HEK293T (cell line): Measurements from ENCODE around the gene CILP2.

Experiments used
- CTCF ChIA-PET: fragments of 350-600 bp; formaldehyde crosslinking; extraction: SDS; loops from one replicate; lab custom pipeline; 2021; ENCODE audit warnings: antibody characterized with exemption, inconsistent platforms; lab: Yijun Ruan, JAX
- POLR2A ChIA-PET: fragments of 350-600 bp; formaldehyde crosslinking; extraction: SDS; loops from one replicate; lab custom pipeline; 2020; ENCODE audit warnings: antibody characterized with exemption, inconsistent platforms; lab: Yijun Ruan, JAX
- DNase-seq: peaks from one replicate; pipeline ENCODE4 v3.0.0; 2012; ENCODE audit warnings: mixed read lengths; ENCODE audit errors: extremely low spot score
- ARNT ChIP-seq: fragments of 450-650 bp; IDR thresholded peaks from 2 replicates; pipeline ENCODE4 v1.6.1; 2017; ENCODE audit warnings: mild to moderate bottlenecking
- BHLHE40 ChIP-seq: fragments of 450-650 bp; IDR thresholded peaks from 2 replicates; pipeline ENCODE4 v1.6.1; 2016; ENCODE audit warnings: mild to moderate bottlenecking, moderate library complexity, borderline replicate concordance
- CTBP1 ChIP-seq: fragments of 450-650 bp; IDR thresholded peaks from 2 replicates; pipeline ENCODE4 v1.6.1; 2016; ENCODE audit warnings: borderline replicate concordance
- ELF4 ChIP-seq: fragments of 450-650 bp; IDR thresholded peaks from 2 replicates; pipeline ENCODE4 v1.6.1; 2017; ENCODE audit warnings: antibody characterized with exemption
- FOXA1 ChIP-seq: fragments of 450-650 bp; IDR thresholded peaks from 2 replicates; pipeline ENCODE4 v1.6.1; 2016; ENCODE audit warnings: mild to moderate bottlenecking
- FOXK2 ChIP-seq: fragments of 450-650 bp; IDR thresholded peaks from 2 replicates; pipeline ENCODE4 v1.6.1; 2016; ENCODE audit warnings: mild to moderate bottlenecking
- FOXM1 ChIP-seq: fragments of 450-650 bp; IDR thresholded peaks from 2 replicates; pipeline ENCODE4 v1.6.1; 2017; ENCODE audit warnings: mild to moderate bottlenecking, borderline replicate concordance
- HDGF ChIP-seq: fragments of 450-650 bp; IDR thresholded peaks from 2 replicates; pipeline ENCODE4 v1.6.1; 2017; ENCODE audit warnings: antibody characterized with exemption, borderline replicate concordance
- L3MBTL2 ChIP-seq: fragments of 450-650 bp; conservative IDR thresholded peaks from 2 replicates; pipeline ENCODE4 v1.6.1; 2016; ENCODE audit warnings: mild to moderate bottlenecking
- LEF1 ChIP-seq: fragments of 450-650 bp; IDR thresholded peaks from 2 replicates; pipeline ENCODE4 v1.6.1; 2017; ENCODE audit warnings: mild to moderate bottlenecking, borderline replicate concordance
- NFRKB ChIP-seq: fragments of 450-650 bp; IDR thresholded peaks from 2 replicates; pipeline ENCODE4 v1.6.1; 2016; ENCODE audit warnings: mild to moderate bottlenecking, moderate library complexity
- SP1 ChIP-seq: fragments of 450-650 bp; IDR thresholded peaks from 2 replicates; pipeline ENCODE4 v1.6.1; 2017
- SUZ12 ChIP-seq: fragments of 450-650 bp; IDR thresholded peaks from 2 replicates; pipeline ENCODE4 v1.6.1; 2016; ENCODE audit warnings: mild to moderate bottlenecking
- TARDBP ChIP-seq: fragments of 450-650 bp; IDR thresholded peaks from 2 replicates; pipeline ENCODE4 v1.6.1; 2016
- ZNF384 ChIP-seq: fragments of 450-650 bp; IDR thresholded peaks from 2 replicates; pipeline ENCODE4 v1.6.1; 2016
- TF ChIP-seq, protein P1 (sequence below): fragments of 450-650 bp; IDR thresholded peaks from 2 replicates; pipeline ENCODE4 v1.6.1; 2016

CILP2 gene

DNA sequence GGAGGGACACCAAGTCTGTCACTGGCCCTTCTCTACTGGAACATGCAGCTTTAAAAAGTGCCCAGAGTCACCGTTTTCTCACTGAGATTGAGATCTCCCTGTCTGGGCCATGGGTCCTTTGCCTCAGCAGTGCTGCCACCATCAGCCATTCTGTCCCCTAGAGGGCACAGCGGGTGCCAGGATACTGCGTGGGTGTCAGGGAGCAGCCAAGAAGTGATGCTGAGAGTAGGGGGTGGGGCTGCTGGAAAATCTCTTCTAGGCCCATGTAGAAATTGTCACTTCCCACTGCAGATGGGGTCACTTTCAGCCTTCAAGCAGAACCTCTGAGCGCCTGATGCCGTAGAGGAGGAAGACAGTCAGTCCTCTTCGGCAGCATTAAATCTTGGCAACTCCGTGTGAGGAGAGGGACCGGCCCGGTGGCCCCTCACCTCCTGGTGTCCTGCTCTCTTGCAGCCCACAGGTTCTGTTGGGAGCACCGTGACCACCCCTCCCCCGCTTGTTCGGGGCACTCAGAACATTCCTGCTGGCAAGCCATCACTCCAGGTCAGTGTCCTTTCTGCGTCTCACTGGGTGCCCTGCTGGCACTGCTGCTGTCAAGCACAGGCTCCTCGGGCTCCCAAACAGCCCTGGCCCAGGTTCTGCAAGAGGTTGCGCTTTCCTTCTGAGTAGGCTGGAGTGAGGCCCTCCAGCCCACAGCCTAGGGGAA lies 44.1 kb upstream of the CILP2 start:
- DNase-seq = no peak
- ChIA-PET POLR2A (no interaction called here), CTCF (interaction anchor here (0.6 kb wide), 1 partner anchor 13 kb away, joined by 4 read pairs; no protein-coding TSS in a partner anchor)
- no peak for TF ChIP-seq CTBP1
- TF ChIP-seq SP1 = no peak
- no peak for TF ChIP-seq ARNT
- no peak for TF ChIP-seq LEF1
- TF ChIP-seq BHLHE40 = no peak
- no peak for TF ChIP-seq FOXA1

DNA sequence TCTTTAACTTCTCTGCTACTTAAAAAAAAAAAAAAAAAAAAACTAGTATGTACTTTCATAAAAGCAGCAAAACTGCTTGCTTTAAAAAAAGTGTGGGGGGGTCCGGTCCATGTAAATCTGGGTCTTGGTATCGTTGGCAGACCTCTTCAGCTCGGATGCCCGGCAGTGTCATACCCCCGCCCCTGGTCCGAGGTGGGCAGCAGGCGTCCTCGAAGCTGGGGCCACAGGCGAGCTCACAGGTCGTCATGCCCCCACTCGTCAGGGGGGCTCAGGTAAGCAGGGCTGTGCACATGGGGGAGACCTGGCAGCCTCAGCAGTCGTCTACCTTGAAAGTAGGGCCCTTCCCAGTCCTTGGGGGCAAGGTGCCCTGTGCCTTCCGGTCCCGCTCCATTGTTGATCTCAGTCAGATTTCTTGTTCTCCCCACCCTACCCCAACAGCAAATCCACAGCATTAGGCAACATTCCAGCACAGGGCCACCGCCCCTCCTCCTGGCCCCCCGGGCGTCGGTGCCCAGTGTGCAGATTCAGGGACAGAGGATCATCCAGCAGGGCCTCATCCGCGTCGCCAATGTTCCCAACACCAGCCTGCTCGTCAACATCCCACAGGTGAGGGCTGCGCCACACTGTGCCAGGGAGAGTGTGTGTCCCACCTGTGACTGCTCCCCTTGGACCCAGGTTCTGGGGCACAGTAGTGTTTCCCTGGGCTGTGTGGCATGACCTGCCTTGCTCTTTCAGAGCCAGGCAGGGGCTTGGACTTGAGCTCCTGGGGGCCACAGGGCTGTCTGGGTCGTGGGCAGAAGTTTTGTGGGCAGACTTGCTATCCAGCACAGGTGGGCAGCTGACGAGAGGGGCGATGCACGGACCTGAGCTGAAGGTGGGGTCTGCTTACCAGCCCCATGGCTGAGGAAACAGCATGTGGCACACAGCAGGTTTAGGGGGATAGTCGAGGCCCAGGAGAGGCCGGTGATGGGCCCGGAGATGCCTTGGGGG lies 42.2 kb upstream of the CILP2 start:
- POLR2A ChIA-PET = no interaction called here
- TF ChIP-seq FOXA1 (no peak), FOXK2 (no peak), CTBP1 (no peak), HDGF (no peak), TARDBP (no peak), SUZ12 (no peak), BHLHE40 (no peak), L3MBTL2 (no peak), SP1 (no peak), NFRKB (no peak), ZNF384 (no peak)
- TF ChIP-seq, protein P1, sequence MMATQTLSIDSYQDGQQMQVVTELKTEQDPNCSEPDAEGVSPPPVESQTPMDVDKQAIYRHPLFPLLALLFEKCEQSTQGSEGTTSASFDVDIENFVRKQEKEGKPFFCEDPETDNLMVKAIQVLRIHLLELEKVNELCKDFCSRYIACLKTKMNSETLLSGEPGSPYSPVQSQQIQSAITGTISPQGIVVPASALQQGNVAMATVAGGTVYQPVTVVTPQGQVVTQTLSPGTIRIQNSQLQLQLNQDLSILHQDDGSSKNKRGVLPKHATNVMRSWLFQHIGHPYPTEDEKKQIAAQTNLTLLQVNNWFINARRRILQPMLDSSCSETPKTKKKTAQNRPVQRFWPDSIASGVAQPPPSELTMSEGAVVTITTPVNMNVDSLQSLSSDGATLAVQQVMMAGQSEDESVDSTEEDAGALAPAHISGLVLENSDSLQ = no peak
- CTCF ChIA-PET = interaction anchor here (0.6 kb wide), 1 partner anchor 461 kb away, joined by 3 read pairs; no protein-coding TSS in a partner anchor
- no peak for DNase-seq

DNA sequence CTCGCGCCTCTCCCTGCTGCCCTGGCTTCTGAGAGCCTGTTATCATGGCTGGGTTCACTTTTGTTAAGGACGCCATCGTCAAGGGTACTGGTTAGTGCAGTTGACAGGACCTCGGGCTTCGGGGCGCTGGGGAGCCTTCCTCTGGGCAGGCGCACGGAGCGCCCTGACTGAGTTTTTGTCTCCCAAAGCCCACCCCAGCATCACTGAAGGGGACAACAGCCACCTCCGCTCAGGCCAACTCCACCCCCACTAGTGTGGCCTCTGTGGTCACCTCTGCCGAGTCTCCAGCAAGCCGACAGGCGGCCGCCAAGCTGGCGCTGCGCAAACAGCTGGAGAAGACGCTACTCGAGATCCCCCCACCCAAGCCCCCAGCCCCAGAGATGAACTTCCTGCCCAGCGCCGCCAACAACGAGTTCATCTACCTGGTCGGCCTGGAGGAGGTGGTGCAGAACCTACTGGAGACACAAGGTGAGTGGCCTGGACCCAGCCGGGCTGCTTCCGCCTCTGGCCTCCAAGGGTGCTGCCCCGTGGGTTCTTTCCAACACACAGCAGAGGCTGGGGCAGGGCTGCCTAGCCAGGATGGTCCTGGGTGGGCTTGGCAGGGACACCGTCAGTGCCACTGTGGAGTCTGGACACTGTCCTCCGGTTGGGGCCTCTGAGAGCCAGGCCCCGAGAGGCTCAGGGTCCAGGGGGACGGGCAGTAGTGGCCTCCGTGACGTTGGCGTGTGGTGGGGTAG lies 39.6 kb upstream of the CILP2 start:
- POLR2A ChIA-PET = no interaction called here
- no peak for DNase-seq
- CTCF ChIA-PET = no interaction called here
- TF ChIP-seq ZNF384 (no peak), NFRKB (no peak), LEF1 (no peak), FOXM1 (no peak), HDGF (no peak), L3MBTL2 (no peak), ELF4 (no peak), FOXK2 (no peak), SP1 (no peak), BHLHE40 (no peak), FOXA1 (no peak), SUZ12 (no peak), ARNT (no peak), TARDBP (no peak), CTBP1 (no peak)
- TF ChIP-seq, protein P1 = no peak

DNA sequence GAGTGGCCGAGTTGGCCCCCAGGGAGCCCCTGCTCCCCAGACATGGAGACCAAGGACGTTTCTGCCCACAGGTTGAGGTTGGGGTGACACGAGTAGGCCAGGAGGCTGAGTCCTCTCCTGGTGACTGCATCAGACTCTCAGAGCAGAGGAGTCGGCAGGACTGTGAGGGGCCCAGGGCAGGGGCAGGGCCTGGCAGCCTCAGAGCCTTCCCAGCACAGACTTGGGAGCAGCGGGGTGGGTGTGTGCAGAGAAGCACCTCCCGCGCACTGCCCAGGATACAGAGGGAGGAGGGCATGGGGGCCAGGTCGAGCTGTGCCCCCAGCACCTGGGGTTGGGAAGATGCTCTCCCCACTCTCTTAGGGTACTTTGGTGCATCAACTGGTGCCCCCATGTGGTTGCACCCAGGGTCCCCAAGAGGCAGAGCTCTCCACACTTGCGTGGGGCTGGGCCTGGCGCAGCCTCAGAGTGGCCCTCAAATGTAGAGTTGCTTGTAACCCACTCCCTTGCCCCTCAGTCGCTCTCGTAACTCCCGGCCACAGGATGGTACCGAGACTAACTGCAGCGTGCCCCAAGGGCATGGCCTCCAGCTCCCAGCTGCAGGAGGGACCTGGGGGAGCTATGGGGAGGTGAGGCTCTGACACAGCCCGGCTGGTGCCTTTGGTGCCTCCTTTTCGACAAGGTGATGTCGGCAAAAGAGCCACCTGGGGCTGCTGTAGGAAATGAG lies 38.6 kb upstream of the CILP2 start:
- TF ChIP-seq ARNT (no peak), LEF1 (no peak), CTBP1 (no peak), HDGF (no peak), FOXA1 (no peak), SP1 (no peak), FOXM1 (no peak), ELF4 (no peak), FOXK2 (no peak), ZNF384 (no peak), NFRKB (no peak), L3MBTL2 (no peak)
- TF ChIP-seq, protein P1 = no peak
- DNase-seq = no peak
- ChIA-PET POLR2A (no interaction called here), CTCF (no interaction called here)
